Ascending aorta (tissue), 2 donors: ENCODE data around the gene RRAS. TPM values are rescaled to one million over a fixed set of nuclear protein-coding genes. Genes with fewer than 3 reads are reported as not detected.
A peak's percentile ranks its signal among the peaks of the same experiment; 100 is the strongest.

ENCODE experiments used
- DNase-seq, 2 donors: peaks; one replicate each; pipeline ENCODE4 v3.0.0-alpha.2; 2019; ENCODE audit warnings: low spot score in 2 of 2
- H3K27ac ChIP-seq, 2 donors: fragments of 200-600 bp; sonication (generic); one replicate each; pipeline ENCODE4 v1.5.1; 2016 to 2017; ENCODE audit warnings: mild to moderate bottlenecking in 1 of 2
- H3K27me3 ChIP-seq: fragments of 200-600 bp; sonication (generic); one replicate; pipeline ENCODE4 v1.5.1; 2017
- H3K36me3 ChIP-seq, 2 donors: fragments of 200-600 bp; sonication (generic); one replicate each; pipeline ENCODE4 v1.5.1; 2016
- H3K4me1 ChIP-seq, 2 donors: fragments of 200-600 bp; sonication (generic); one replicate each; pipeline ENCODE4 v1.5.1; 2016 to 2017; ENCODE audit warnings: mild to moderate bottlenecking in 1 of 2
- H3K4me3 ChIP-seq, 2 donors: fragments of 200-600 bp; sonication (generic); one replicate each; pipeline ENCODE4 v1.5.1; 2016 to 2017; ENCODE audit warnings: mild to moderate bottlenecking in 1 of 2
- H3K9me3 ChIP-seq, 2 donors: fragments of 200-600 bp; sonication (generic); one replicate each; pipeline ENCODE4 v1.5.1; 2016
- CTCF ChIP-seq, 3 experiments: fragments of 200-600 bp in 2 of 3; fragments of 450-650 bp in 1 of 3; sonication (generic) in 2 of 3; IDR thresholded peaks; one replicate each; pipeline ENCODE4 v1.5.1; 2016 to 2019; ENCODE audit warnings: antibody characterized with exemption in 3 of 3, mild to moderate bottlenecking in 1 of 3, moderate library complexity in 1 of 3
- intact Hi-C: fragments of 100-400 bp; cut with DNase I; formaldehyde crosslinking; loops from one replicate; pipeline ENCODE4 v1.15.1; 2023
- total RNA-seq: library from RNA; depleted of rRNA; stranded (reverse); fragments of >200 nt; gene quantifications from one replicate; pipeline ENCODE4 v1.1.0, GENCODE V29; 2016

RRAS gene
- total RNA-seq, 1 donor from 2014 or later, result 161 TPM

GRCh38 chr19:49596954-49597702 is 42.8 kb downstream of the RRAS start:
- Histone ChIP-seq H3K36me3 (peaks cover 70 to 78% of the 10 kb centered on the region in 2 donors), H3K4me3 (no peak overlapping the region), H3K9me3 (no peaks in the 10 kb centered on the region), H3K4me1 (peaks cover 2 to 12% of the 10 kb centered on the region in 2 donors), H3K27ac (no peak overlapping the region), H3K27me3 (no peaks in the 10 kb centered on the region)
- intact Hi-C loops, result no loop called here
- TF ChIP-seq CTCF (IDR thresholded peaks at IDR 0.05), result no peak
- DNase-seq, result no peak

GRCh38 chr19:49596407-49596806 is 43.5 kb downstream of the RRAS start:
- TF ChIP-seq CTCF (IDR thresholded peaks at IDR 0.05), result no peak
- Histone ChIP-seq H3K4me3 (no peak overlapping the region), H3K4me1 (peaks cover 2 to 12% of the 10 kb centered on the region in 2 donors), H3K27ac (no peak overlapping the region), H3K36me3 (peaks cover 63 to 71% of the 10 kb centered on the region in 2 donors), H3K27me3 (no peaks in the 10 kb centered on the region), H3K9me3 (no peaks in the 10 kb centered on the region)
- intact Hi-C loops, result no loop called here
- DNase-seq, result no peak

- DNase-seq, result no peak
- H3K36me3 ChIP-seq, result peaks cover 58 to 66% of the 10 kb centered on the region in 2 donors
- no peak overlapping the region for H3K27ac ChIP-seq
- intact Hi-C loops, result no loop called here
- no peaks in the 10 kb centered on the region for H3K27me3 ChIP-seq
- H3K4me3 ChIP-seq, result no peak overlapping the region
- H3K4me1 ChIP-seq, result peaks cover 2 to 12% of the 10 kb centered on the region in 2 donors
- H3K9me3 ChIP-seq, result no peaks in the 10 kb centered on the region
- TF ChIP-seq CTCF (IDR thresholded peaks at IDR 0.05), result no peak
These were observed 44.0 kb downstream of the RRAS start for GRCh38 chr19:49595819-49596404.

- no peak for TF ChIP-seq CTCF (IDR thresholded peaks at IDR 0.05)
- Histone ChIP-seq H3K27me3 (no peaks in the 10 kb centered on the region), H3K27ac (no peak overlapping the region), H3K4me3 (no peak overlapping the region), H3K9me3 (no peaks in the 10 kb centered on the region), H3K4me1 (peaks cover 2 to 12% of the 10 kb centered on the region in 2 donors), H3K36me3 (peaks cover 52 to 59% of the 10 kb centered on the region in 2 donors)
- intact Hi-C loops, result loop anchor here (5.0 kb wide), 3 partner anchors 172 to 272 kb away; partner anchors contain the start of genes AP2A1, DKKL1, PNKP and TEAD2
- no peak for DNase-seq
These were observed 44.7 kb downstream of the RRAS start for GRCh38 chr19:49594993-49595818.

- Histone ChIP-seq H3K9me3 (no peaks in the 10 kb centered on the region), H3K4me1 (peaks cover 2 to 12% of the 10 kb centered on the region in 2 donors), H3K27me3 (no peaks in the 10 kb centered on the region), H3K27ac (peak overlapping the region; percentile 82 to 87), H3K36me3 (peaks cover 44 to 50% of the 10 kb centered on the region in 2 donors), H3K4me3 (peak overlapping the region; percentile 81 to 91)
- intact Hi-C loops, result loop anchor here (5.0 kb wide), 3 partner anchors 173 to 273 kb away; partner anchors contain the start of genes AP2A1, DKKL1, PNKP and TEAD2
- no peak for TF ChIP-seq CTCF (IDR thresholded peaks at IDR 0.05)
- no peak for DNase-seq
These were observed 45.6 kb downstream of the RRAS start for GRCh38 chr19:49594157-49594992.
